ENCODE measurements around the gene SMYD1. TPM values are rescaled to one million over a fixed set of nuclear protein-coding genes. Genes with fewer than 3 reads are reported as not detected.

The SMYD1 gene
- total RNA-seq, 4 donors from 2014 or later = not detected

- no peak overlapping the region for H3K4me3 ChIP-seq
- no peaks in the 10 kb centered on the region for H3K4me1 ChIP-seq
- WGBS = 88% methylated on average over 10 of the region's 10 CpGs
- H3K36me3 ChIP-seq = no peaks in the 10 kb centered on the region
- DNase-seq (ENCODE audit: low spot score in 2 of 2) = no peak
- peaks cover 2% of the 10 kb centered on the region for H3K27me3 ChIP-seq
- no peak for TF ChIP-seq CTCF (IDR thresholded peaks at IDR 0.05)
- TF ChIP-seq EP300 (IDR thresholded peaks at IDR 0.05) = no peak
- H3K27ac ChIP-seq = no peak overlapping the region
- H3K9me3 ChIP-seq = peaks cover 4% of the 10 kb centered on the region
Measured at GRCh38 chr2:88144914-88145497, 77.4 kb downstream of the SMYD1 start.

DNA sequence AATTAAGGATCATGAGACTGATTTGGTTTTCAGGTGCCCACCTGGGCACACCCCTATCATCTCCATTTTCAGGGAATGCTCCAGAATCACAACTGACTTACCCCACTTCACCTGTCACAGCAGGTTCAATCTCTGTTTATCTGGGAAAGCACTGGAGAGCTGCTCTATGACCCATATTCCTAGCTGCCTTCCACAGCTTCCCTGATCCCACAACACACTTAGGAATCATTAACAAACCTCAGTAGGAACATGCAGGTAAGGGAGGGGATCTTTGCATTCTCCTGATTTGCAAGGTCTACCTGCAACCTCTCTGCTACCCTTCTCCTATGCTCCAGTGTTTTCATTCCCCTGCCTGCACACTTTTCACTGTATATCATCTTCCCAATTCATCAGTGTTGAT, 79.0 kb downstream of the SMYD1 start:
- no peak overlapping the region for H3K4me3 ChIP-seq
- TF ChIP-seq POLR2A (IDR thresholded peaks at IDR 0.05) (no peak), CTCF (IDR thresholded peaks at IDR 0.05) (no peak), POLR2AphosphoS5 (IDR thresholded peaks at IDR 0.05) (no peak), EP300 (IDR thresholded peaks at IDR 0.05) (no peak)
- no peaks in the 10 kb centered on the region for H3K4me1 ChIP-seq

DNA sequence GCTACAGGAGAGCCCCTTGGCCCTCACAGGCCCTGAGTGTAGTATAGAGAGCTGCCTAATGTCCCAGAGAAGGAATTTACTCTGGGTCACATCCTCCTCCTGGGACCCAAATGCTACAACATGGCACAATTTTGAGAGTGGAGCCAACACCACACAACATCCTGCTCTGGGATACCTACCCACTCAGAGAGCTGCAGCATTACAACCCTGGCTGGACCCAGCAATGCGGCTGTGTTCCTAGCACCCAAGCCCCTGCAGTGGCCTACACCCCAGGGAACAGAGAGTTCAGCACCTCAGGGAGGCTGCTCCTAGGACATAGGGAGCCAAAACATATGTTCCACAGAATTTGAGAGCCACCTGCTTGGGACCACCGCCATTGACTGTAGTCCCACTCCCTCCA, 79.5 kb downstream of the SMYD1 start:
- no peaks in the 10 kb centered on the region for H3K4me1 ChIP-seq
- H3K4me3 ChIP-seq = no peak overlapping the region
- peaks cover 4% of the 10 kb centered on the region for H3K9me3 ChIP-seq
- no peaks in the 10 kb centered on the region for H3K27me3 ChIP-seq
- DNase-seq (ENCODE audit: low spot score in 2 of 2) = no peak
- 100% methylated on average over 1 of the region's 2 CpGs for WGBS
- TF ChIP-seq EP300 (IDR thresholded peaks at IDR 0.05) (no peak), POLR2A (IDR thresholded peaks at IDR 0.05) (no peak), POLR2AphosphoS5 (IDR thresholded peaks at IDR 0.05) (no peak), CTCF (IDR thresholded peaks at IDR 0.05) (no peak)
- no peaks in the 10 kb centered on the region for H3K36me3 ChIP-seq
- H3K27ac ChIP-seq = no peak overlapping the region

More for the DNA sequence above, 79.0 kb downstream of the SMYD1 start:
- no peak overlapping the region for H3K27ac ChIP-seq
- H3K36me3 ChIP-seq = no peaks in the 10 kb centered on the region
- H3K9me3 ChIP-seq = peaks cover 4% of the 10 kb centered on the region
- no peaks in the 10 kb centered on the region for H3K27me3 ChIP-seq
- DNase-seq (ENCODE audit: low spot score in 2 of 2) = no peak

GRCh38 chr2:88148929-88149438, 81.4 kb downstream of the SMYD1 start:
- H3K27ac ChIP-seq = no peak overlapping the region
- TF ChIP-seq CTCF (IDR thresholded peaks at IDR 0.05) (no peak), POLR2AphosphoS5 (IDR thresholded peaks at IDR 0.05) (no peak)
- DNase-seq (ENCODE audit: low spot score in 2 of 2) = no peak

GRCh38 chr2:88159481-88159880, 91.9 kb downstream of the SMYD1 start:
- no peak for TF ChIP-seq EP300 (IDR thresholded peaks at IDR 0.05)
- no peak for TF ChIP-seq POLR2AphosphoS5 (IDR thresholded peaks at IDR 0.05)
- TF ChIP-seq POLR2A (IDR thresholded peaks at IDR 0.05) = no peak
- TF ChIP-seq CTCF (IDR thresholded peaks at IDR 0.05) = no peak
- WGBS = 58% methylated on average over 3 of the region's 3 CpGs
- Histone ChIP-seq H3K27ac (no peak overlapping the region), H3K4me1 (peaks cover 3% of the 10 kb centered on the region), H3K4me3 (no peak overlapping the region), H3K9me3 (no peaks in the 10 kb centered on the region), H3K36me3 (no peaks in the 10 kb centered on the region), H3K27me3 (no peaks in the 10 kb centered on the region)
- DNase-seq (ENCODE audit: low spot score in 2 of 2) = no peak

More at GRCh38 chr2:88148929-88149438, 81.4 kb downstream of the SMYD1 start:
- Histone ChIP-seq H3K9me3 (peaks cover 20% of the 10 kb centered on the region), H3K4me1 (no peaks in the 10 kb centered on the region), H3K4me3 (no peak overlapping the region), H3K27me3 (no peaks in the 10 kb centered on the region), H3K36me3 (no peaks in the 10 kb centered on the region)
